T-helper 1 cell treated with Interleukin-12 subunit alpha and Interleukin-12 subunit beta and Interleukin-4 antibody, amounts not matched to agents 30 ng/mL and 1 ng/mL, for 36 hours (primary cell): ENCODE measurements around the gene GRM7. TPM values are rescaled to one million over a fixed set of nuclear protein-coding genes. Genes with fewer than 3 reads are reported as not detected.

ENCODE experiments used
- intact Hi-C: fragments of 100-400 bp; cut with micrococcal nuclease; formaldehyde crosslinking; loops from one replicate; pipeline ENCODE4 v1.15.1; 2024
- total RNA-seq: library from RNA; stranded (reverse); gene quantifications from 2 replicates; pipeline ENCODE4 v1.2.3, GENCODE V29; 2022

GRM7 gene
- total RNA-seq, 1 donor from 2014 or later, result not detected

GRCh38 chr3:7393944-7394605 lies 533.2 kb downstream of the GRM7 start:
- intact Hi-C loops, result no loop called here

DNA sequence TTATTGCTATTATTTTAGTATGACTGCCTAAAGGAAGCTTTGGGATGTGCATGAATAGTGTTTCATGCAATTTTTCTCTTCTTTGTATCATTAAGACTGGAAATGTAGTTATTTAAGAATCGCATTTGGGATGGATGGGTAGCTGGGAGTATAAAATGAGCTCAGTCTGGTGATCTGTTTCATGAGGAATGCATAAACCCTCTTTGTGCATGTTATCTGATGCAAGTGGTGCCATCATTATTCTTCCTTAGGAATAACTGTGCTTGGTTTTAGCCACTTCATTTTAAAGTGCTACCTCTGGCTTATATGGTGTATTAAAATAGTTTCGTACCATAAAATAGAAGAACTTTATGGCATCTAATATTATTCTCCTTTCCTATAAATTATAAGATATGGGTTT lies 535.6 kb downstream of the GRM7 start:
- intact Hi-C loops, result no loop called here

DNA sequence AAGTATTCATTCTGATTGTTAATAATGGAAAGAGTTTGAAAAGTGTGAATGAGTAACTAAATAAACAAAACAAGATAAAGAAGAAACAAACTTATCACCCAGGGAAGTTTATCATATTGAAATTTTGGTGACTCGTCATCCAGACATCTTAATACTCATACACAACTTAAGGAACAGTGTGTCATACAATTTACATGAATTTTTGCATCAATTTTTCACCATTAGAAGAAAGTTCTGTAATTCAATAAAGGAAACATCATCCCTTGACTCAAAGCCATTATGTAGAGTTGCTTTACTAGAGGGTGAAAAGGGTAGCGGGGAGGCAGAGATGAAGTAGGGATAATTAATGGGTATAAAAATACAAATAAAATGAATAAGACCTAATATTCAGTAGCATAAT lies 536.2 kb downstream of the GRM7 start:
- intact Hi-C loops, result no loop called here

- intact Hi-C loops, result no loop called here
Measured at GRCh38 chr3:7400360-7400759, 539.4 kb downstream of the GRM7 start.

GRCh38 chr3:7401418-7401817 lies 540.5 kb downstream of the GRM7 start:
- intact Hi-C loops, result no loop called here

- intact Hi-C loops, result no loop called here
Measured at GRCh38 chr3:7407107-7407506, 546.2 kb downstream of the GRM7 start.

DNA sequence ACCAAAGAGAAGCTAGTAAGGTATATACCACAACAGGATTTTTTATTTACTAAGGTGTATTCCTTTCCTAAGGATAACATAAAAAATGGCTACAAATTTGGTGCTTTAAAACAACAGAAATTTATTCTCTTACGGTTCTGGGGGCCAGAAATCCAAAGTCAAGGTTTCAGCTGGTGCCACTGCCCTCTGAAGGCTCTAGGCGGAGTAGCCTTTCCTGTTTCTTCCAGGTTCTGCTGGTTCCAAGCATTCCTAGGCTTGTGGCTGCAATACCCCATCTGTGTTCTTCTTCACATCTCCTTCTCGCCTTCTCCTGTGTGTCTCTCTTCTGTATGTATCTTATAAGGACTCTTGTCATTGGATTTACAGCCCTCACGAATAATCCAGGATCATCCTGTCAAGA lies 549.9 kb downstream of the GRM7 start:
- intact Hi-C loops, result no loop called here

DNA sequence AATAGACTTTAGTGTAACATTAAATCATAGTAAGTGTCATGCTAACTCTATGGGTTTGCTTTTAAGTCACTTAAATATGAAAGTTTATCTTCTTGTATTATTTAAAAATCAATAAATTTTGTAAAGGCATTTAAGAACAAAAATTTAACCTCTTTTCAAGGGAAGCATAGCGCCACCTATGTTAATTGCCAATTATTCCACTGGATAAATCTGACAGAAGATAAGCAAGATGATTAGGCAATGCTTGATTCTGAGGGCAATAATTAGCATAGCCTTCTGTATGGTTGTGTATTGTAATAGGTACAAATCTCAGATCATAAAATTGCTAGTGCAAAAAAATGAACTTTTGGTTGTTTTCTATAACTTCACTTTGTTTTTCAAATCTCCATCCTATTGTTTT lies 560.1 kb downstream of the GRM7 start:
- intact Hi-C loops, result no loop called here

- intact Hi-C loops, result no loop called here
Measured at GRCh38 chr3:7423036-7423435, 562.1 kb downstream of the GRM7 start.

DNA sequence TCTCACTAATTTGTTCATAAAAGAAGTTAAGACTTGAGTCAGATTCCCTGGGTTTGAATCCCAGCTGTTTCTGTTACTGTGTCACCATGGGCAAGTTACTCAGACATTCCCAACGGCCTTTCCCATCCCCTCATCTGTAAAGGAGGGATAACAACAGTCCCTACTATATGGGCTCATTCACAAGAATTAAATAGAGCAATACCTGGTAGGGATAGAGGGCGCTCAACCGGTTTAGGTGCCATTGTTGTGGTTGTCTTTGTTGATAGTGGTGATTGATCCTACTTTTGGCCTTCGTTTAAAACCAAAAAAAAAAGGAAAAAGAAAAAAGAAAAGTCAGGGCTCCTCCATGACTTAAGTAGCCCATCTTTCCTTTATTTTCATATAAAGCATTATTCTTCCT lies 563.1 kb downstream of the GRM7 start:
- intact Hi-C loops, result no loop called here

GRCh38 chr3:7428206-7428718 lies 567.3 kb downstream of the GRM7 start:
- intact Hi-C loops, result no loop called here

GRCh38 chr3:7432610-7433009 lies 571.7 kb downstream of the GRM7 start:
- intact Hi-C loops, result no loop called here

DNA sequence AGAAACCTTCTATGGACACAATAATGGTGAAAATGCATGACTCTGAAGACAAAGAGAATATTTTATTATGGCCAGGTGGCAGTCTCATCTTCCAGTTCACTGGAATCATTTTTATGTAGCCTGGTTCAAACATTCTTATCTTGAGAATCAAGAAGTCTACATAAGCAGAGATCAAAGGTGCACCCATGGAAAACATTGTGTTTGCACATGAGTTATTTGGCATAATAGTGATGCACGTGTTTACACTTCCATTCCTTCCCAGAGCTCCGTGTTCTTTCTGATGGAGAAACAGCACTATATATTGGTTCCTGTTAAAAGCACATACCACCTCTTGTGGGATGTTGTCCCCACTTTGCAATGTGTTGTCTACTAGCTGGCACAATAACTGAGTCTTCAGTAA lies 572.2 kb downstream of the GRM7 start:
- intact Hi-C loops, result no loop called here

DNA sequence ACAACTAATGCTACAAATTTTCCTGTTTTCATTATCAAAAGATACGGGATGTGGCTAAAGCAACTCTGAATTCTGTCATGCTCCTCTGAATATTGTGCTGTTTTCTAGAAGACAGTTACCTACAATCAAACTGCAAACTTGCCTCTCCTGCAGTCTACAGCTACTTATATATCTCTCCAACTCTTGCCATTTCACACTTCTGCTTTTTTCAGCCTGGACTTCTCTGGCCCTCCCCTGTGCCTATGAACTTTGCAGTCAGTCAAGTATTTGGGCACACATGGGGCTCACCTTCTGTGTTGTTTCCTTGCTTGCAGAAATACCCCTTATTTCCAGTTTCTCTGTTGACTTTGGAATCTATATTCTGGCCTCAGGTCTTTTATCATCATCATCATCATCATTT lies 575.6 kb downstream of the GRM7 start:
- intact Hi-C loops, result no loop called here

DNA sequence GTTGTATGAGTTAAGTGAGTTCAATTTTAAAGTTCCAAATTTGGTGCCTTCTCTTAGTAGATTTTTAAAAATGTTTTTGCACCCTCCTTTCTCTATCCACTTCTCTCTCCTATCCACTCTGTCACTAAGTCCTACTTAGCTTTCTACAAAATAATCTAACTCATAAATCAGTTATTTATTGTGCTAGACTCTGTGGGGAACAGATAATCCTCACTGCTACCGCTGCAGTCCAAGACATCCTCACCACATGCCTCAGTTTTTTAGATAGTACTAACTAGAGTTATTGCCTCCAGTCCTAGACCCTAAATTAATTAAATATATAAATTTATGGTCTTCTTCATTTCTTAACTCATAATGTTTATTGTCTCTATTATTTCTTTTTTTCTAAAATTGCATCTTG lies 576.3 kb downstream of the GRM7 start:
- intact Hi-C loops, result no loop called here

DNA sequence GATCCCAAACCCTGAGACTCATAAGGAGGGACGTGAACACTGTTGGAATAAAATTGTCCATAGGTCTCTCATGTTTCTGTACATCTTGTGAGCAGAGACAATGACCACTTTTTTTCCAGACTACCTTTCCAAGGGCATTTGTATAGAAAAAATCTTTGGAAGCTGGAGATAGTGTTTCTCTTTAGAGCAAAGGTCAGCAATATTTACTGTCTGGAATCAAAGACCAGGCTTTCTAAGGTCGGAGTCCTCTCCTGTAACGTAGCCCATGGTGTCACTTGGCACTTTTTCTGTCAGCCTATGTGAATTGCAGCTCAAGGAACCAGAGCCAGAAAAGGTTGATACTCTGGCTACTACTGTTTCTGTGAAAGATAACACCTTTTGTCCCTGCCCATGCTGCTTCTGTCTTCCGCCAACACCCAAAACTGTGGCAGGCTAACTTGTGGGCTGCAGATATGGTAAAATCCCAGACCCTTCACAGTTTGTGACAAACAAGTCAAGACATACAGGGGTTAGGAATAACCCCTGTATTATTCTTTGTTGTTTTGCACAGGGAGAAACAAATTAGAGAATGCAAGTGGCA lies 578.3 kb downstream of the GRM7 start:
- intact Hi-C loops, result no loop called here

- intact Hi-C loops, result no loop called here
Measured at GRCh38 chr3:7444886-7445285, 584.0 kb downstream of the GRM7 start.

- intact Hi-C loops, result no loop called here
Measured at GRCh38 chr3:7445331-7445730, 584.4 kb downstream of the GRM7 start.

DNA sequence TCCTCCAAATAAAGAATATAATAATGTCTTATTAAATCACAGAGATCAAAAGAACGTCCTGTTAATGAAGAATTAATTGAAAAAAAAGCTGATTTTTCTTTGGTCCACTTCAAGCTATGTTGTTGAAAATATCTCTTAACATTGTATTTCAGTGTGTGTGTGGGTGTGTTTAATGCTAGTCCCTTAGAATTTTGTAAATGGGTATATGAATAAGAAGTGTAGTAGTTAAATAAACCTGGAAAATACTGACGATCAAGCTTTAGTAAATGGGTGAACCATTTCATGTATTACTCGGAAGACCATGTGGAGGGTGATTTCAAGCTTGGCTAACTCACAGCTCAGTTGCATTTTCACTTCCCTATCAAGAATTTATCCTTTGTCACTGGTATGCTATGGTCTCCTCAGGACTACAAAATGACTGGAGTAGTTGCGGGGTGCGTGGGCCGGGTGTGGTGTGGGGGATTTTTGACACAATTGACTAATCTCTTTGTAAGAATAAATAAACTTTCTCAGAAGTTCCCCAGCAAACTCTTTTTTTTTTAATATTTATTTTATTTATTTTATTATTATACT lies 586.4 kb downstream of the GRM7 start:
- intact Hi-C loops, result no loop called here

DNA sequence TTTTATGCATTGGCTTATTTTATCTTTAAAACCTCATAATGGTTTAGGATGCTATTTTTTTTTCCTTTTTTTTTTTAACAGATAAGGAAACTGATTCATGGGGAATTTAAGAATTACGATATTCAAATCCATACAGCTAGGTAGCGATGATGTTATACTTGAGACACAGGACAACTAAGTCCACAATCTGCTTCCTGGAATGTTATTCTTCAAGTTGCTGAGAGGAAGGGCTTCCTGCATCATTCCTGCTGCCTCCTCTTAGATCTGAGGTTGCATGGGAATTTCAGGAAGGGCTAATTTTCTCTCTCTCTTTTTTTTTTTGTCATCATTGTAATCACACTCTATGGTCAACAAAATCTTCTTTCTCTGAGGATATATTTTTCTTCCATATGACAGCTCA lies 595.5 kb downstream of the GRM7 start:
- intact Hi-C loops, result no loop called here

GRCh38 chr3:7461202-7461825 lies 600.4 kb downstream of the GRM7 start:
- intact Hi-C loops, result no loop called here

- intact Hi-C loops, result no loop called here
Measured at GRCh38 chr3:7469866-7470265, 609.0 kb downstream of the GRM7 start.

DNA sequence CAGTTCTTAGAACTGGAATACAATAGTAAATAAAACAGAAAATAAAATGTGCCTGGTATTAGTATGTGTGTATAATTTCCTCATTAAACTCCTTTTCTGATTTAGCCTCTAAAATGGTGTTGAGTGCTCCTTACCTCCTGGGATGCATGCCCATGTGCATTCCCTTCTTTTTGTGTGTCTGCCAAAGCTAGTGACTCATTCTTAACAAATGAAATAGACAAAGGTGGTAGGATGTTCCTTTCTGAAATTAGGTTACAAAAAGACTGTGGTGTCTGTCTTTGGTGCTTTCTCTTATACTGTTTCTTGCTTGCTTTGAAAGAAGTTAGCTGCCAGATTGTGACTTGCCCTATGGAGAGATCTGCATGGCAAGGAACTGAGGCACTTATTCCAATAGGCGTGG lies 623.7 kb downstream of the GRM7 start:
- intact Hi-C loops, result no loop called here
